ENCODE data around the gene CFAP73.
"Not testable (repeated sequence)": the region's sequence is repeated elsewhere in the genome, so short reads cannot be mapped to it uniquely, and the experiment has no call there.

CFAP73 gene

GRCh38 chr12:113120670-113121370 is 28.7 kb upstream of the CFAP73 start:
- no peak for DNase-seq

DNA sequence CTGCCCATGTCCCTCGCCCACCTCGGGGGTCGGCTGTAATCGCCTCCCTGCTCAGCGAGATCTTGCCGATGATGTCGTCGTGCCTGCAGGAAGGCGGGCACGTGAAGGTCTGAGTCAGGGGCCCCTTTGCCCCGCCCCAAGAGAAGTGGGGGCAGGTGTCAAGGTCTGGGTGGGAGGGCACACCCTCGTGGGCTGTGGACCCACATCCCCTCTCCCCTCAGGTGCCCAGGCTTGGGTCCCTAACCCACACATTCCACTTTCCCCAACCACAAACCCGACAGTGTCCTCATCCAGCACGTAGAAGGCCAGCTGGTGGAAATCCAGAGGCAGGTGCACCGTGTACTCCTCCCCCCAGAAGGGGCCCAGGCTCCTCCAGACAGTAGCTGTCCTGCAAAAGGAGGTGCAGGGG is 21.7 kb upstream of the CFAP73 start:
- DNase-seq: no peak

DNA sequence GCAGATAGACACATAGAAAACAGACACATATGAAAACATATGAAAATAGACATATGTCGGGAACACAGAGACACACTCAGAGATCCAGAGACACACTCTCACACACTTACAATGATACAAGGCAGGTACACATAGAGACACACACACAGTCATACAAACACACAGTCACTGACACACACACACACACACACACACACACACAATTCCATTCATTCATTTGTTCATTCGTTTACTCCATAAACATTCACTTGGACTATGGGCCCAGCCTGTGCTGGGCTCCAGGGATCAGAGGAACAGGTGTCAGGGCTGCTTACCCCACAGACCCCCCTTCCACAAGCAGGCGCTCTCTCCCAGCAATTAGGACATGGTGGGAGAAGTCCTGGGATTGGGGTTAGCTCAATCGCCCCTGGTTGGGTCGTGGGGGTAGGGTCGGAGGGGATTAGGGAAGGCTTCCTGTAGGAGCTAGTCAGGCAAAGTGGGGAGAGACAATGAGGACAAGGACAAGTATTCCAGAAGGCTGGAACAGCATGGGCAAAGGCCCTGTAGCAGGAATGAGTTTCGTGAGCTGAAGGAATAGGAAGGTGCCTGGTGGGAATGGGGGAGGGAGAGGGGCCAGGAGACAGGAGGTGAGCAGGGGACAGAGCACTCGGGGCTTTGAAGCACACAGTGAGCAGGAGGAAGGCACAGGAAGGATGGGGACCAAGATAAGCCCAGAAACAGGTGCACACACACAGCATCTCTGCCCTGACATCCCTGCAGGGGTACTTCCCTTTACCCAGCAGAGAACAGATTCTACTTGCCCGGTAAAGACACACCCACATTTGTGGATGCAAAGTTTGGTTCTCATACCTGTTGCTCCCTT is 20.5 kb upstream of the CFAP73 start:
- no peak for DNase-seq

DNA sequence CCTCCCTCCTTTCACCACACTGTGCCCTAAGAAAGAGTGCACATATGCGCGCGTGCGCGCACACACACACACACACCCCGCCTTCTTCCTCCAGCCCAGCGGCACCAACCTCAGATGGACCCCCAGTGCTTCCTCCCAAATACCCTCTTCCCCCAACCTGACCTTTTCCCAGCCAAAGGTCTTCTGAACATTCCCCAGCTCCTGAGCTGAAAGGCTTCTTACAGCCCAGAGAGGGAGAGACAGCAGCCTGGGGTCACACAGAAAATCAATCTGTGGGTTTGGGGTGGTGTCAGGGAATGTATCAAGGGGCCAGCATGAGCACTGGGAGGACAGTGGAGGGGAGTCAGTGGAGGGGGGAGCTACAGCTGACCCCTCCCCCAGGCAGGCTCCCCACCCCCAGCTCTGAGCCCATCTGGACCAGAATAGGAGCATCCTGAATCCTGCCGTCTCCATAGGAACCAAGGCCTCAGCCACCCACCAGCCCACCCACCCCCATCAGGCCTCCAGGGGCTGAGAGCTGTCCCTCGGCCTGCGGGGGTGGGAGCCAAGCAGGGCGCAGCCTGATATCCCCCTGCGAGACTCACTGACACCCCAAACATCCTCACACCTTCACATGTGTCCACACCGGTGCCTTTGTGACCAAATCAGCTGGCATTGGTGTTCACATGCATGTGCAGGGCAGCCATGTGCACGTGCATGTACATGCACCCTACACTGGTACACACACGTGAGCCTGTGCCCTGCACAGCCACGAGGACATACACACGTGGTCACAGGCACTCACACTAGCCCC is 19.7 kb upstream of the CFAP73 start:
- DNase-seq: no peak

- no peak for DNase-seq
These were observed 18.9 kb upstream of the CFAP73 start for GRCh38 chr12:113130457-113131135.

GRCh38 chr12:113131556-113131955 is 18.0 kb upstream of the CFAP73 start:
- no peak for DNase-seq

GRCh38 chr12:113133036-113133435 is 16.5 kb upstream of the CFAP73 start:
- DNase-seq: no peak

DNA sequence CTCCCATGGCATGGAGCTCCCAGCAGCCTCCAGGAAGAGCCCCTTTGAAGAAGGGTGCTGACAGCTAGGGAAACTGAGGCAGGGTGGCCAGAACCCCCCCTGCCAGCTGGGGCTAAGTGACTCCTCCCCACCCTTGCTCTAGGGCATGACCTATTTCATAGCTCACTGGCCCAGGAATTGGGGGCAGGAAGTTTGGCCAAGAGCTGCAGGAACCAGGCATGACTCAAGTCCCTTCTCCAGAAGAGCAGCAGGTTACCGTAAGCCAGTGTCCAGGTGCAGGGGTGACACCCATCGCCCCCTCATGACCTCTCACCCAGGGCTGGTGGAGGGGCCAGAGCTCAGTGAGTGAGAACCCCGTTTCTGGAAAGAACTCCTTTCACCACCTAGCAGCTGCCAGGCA is 15.9 kb upstream of the CFAP73 start:
- DNase-seq: no peak

- DNase-seq: no peak
These were observed 15.5 kb upstream of the CFAP73 start for GRCh38 chr12:113134071-113134470.

DNA sequence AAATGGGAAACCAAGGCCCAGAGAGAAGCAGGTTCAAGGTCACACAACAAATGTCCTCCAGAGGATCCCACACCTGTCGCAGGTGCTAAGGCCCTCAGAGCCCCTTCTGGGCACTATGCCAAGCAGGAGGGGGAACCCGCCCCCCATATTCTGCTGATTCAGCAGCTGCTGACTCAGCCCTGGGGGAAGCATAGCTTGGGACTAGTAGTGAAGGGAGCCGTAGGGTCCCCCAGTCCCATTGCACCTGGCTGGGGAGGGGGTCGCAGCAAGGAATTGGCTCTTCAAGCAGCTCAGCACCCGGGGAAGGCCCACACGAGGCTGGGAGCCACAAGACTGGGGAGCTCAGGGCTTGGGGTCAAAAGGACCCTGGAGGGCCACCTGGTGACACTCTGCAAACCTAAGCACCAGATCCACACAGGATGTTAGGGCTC is 15.0 kb upstream of the CFAP73 start:
- DNase-seq: no peak

GRCh38 chr12:113135178-113136127 is 14.1 kb upstream of the CFAP73 start, which contains the start of gene RASAL1:
Gene RASAL1, minus strand, starts transcription at chr12:113135761. Its CDS starts 299 bp downstream, at chr12:113135462.
- DNase-seq: no peak

DNA sequence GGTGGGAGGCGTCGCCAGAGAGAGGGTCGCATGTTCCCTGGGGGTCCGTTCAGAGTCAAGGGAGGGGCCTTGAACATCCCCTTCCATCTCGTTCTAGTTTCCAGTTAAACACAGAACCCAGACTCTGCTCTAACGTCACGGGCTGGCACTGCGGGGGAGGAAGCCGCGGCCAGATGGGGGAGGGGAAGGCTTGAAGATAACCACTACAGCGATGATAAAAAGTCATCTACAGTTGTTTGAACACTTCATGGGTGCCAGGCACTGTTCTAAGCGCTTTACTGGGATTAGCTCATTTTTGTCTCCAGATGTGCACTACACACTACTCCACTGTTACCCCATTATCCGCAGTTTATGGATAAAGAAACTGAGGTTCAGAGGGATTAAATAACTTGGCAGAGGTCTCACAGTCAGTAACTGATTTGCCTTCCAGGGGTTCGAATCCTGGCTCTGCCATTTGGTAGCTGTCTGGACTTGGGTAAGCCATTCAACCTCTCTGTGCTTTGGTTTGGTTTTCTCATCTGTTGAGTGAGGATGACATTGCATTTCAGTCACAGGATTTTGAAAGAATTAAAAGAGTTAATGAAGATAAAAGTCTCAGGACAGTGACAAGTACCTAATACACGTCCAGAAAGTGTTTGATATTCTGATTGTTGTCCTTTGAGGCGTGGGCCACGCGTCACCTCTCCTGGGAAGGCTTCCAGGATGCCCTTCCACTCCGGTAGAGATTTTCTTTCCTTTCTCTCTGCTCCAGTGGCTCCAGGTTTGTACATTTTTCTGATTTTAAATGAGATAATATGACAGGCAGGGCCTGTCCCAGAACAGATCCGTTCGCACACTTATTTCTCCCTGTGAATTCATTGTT is 13.2 kb upstream of the CFAP73 start:
- no peak for DNase-seq

GRCh38 chr12:113136990-113137511 is 12.5 kb upstream of the CFAP73 start:
- DNase-seq: no peak

- no peak for DNase-seq
These were observed 11.4 kb upstream of the CFAP73 start for GRCh38 chr12:113137861-113138783.

GRCh38 chr12:113138826-113139225 is 10.7 kb upstream of the CFAP73 start:
- DNase-seq: no peak

GRCh38 chr12:113140706-113141105 is 8.8 kb upstream of the CFAP73 start:
- no peak for DNase-seq

GRCh38 chr12:113141716-113142115 is 7.8 kb upstream of the CFAP73 start:
- DNase-seq: not testable (repeated sequence)

DNA sequence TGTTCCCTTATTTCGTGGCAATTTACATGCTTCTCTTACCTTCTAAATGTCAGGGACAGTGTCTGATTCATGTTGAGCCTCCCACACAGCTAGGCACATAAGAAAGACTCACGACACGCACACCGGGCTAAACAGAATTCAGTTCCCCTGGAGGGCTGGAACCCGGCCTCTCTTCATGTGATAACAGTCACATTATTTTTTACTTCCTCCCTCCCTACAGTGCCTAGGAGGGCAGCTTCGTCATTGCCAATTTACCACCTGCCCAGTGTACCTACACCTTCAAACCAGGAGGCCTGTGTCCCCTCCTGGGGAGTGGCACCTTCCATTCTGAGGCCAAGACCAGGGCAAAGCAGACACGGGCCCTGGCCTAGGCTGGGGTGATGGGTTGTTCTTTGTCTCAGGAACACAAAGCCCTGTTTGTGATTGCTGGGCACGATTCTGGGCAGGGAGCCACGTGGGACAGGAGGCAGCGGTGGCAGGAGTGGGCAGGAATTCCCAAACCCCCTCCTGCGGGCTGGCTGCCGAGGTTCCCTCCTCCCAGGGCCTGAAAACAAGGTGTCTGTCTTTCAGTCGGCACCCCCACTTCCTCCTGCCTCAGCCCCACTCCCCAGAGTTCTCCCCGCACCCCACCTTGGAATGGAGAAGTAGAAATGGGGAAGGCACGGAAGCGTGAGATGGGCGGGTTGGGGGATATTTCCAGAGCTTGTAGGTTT is 7.2 kb upstream of the CFAP73 start:
- no peak for DNase-seq
